ENCODE measurements around the gene TSPAN31.
"Not testable (repeated sequence)": the region's sequence is repeated elsewhere in the genome, so short reads cannot be mapped to it uniquely, and the experiment has no call there.

Gene TSPAN31, protein sequence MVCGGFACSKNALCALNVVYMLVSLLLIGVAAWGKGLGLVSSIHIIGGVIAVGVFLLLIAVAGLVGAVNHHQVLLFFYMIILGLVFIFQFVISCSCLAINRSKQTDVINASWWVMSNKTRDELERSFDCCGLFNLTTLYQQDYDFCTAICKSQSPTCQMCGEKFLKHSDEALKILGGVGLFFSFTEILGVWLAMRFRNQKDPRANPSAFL

GRCh38 chr12:57744777-57745484 is at the start of gene TSPAN31:
Gene TSPAN31 (plus strand): TSS chr12:57745039. CDS start chr12:57745155, 116 bp downstream.
- FAIRE-seq: no peak

DNA sequence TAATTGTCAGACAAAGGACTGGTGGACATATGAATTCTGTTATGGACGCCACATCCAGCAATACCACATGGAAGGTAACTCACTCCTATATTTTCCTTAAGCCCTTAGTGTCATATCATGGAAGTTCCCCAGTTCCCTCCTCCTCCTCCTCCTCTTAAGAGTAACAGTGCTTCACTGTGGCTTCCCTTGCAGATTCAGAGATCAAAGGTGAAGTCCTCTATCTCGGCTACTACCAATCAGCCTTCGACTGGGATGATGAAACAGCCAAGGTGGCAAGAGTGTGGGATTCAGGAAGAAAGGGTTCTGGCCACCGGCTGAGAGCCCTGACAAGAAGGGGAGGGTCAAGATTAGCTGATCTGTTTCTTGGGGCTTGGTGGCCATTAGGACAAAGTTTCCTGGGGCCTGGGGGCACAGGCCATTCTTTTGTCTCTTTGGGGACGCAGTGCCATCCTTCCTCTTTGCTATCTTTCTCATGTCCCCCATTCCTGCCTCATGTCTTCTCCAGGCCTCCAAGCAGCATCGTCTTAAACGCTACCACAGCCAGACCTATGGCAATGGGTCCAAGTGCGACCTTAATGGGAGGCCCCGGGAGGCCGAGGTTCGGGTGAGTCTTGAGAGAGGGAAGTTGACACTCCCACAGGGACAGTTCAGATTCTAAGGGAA is 48.9 kb upstream of the TSPAN31 start:
- FAIRE-seq: no peak

GRCh38 chr12:57697076-57697475 is 47.8 kb upstream of the TSPAN31 start:
- no peak for FAIRE-seq

DNA sequence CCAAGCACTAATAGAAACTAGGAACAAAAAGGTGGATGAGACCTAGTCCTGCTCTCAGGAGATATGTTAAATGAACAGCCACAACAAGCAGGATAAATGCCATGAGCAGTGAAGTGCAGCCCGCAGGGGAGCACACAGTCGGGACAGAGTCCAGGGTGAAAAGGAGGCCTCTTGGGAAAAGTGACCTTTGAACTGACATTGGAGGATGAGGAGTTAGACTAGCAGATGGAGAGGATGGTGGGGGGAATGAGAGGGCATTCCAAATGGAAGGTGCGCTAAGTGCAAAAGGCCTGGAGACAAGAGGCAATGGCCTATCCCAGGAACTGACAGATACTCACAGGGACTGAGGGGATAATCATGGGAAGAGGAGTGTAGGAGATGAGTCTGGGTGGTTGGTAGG is 46.4 kb upstream of the TSPAN31 start:
- no peak for FAIRE-seq

- no peak for FAIRE-seq
These were observed 44.5 kb upstream of the TSPAN31 start for GRCh38 chr12:57700317-57700716.

DNA sequence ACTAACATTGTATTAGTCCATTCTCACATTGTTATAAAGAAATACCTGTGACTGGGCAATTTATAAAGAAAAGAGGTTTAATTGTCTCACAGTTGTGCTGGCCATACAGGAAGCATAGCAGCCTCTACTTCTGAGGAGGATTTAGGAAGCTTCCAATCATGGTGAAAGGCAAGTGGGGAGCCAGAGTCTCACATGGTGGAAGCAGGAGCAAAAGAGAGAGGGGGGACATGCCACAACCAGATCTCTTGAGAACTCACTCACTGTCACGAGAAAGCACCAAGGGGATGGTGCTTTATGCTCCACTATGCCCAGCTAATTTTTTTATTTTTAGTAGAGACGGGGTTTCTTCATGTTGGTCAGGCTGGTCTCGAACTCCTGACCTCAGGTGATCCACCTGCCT is 37.6 kb upstream of the TSPAN31 start:
- FAIRE-seq: no peak

GRCh38 chr12:57708296-57708695 is 36.5 kb upstream of the TSPAN31 start:
- no peak for FAIRE-seq

DNA sequence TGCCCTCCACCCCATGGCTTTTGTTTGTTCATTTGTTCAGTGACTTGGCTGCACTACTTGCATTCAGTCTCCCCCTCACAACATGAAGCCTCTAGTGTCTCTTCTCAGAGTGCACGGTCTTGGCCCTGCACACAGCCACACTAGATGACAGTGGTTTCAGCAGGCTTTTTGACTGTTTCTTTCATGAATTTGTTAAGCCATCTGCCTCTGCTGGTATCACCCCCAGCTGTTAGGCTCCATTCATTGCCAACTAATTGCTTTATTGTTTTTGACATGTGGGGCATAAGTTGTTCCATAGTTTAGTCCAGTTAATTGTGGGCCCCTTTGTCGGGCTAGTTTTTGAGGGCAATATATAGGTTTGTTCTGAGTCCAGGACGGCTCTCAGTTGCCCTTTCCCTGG is 32.1 kb upstream of the TSPAN31 start:
- FAIRE-seq: no peak

DNA sequence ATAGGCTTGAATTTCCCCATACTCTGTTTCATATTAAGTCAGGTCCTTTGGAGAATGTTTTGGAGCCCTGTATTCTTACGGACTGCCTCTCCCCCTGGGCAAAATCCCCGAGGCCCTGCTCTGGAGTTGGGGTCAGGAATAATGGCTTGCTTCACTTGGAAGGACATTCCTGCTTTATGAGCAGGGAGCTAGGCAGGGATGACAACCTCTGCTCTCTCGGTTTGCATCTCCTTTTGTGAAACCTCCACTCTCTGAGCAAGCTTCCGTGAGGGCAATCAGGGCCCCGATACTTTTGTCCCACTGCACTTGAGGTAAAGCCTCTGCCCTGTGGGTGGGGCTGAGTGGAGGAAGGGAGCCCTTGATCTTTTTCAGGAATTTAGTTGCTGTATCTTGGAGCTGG is 31.6 kb upstream of the TSPAN31 start:
- FAIRE-seq: no peak

- not testable (repeated sequence) for FAIRE-seq
These were observed 29.6 kb upstream of the TSPAN31 start for GRCh38 chr12:57715036-57715748.

DNA sequence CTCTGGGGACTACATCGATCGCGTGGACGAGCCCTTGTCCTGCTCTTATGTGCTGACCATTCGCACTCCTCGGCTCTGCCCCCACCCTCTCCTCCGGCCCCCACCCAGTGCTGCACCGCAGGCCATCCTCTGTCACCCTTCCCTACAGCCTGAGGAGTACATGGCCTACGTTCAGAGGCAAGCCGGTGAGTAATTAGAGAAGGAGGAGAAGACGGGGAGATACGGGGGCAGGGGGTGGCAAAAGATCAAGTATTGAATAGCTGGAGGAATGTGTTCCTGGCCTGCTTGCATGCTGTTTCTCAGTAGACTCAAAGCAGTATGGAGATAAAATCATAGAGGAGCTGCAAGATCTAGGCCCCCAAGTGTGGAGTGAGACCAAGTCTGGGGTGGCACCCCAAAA is 29.1 kb upstream of the TSPAN31 start:
- FAIRE-seq: no peak

- FAIRE-seq: no peak
These were observed 28.5 kb upstream of the TSPAN31 start for GRCh38 chr12:57716305-57716704.

DNA sequence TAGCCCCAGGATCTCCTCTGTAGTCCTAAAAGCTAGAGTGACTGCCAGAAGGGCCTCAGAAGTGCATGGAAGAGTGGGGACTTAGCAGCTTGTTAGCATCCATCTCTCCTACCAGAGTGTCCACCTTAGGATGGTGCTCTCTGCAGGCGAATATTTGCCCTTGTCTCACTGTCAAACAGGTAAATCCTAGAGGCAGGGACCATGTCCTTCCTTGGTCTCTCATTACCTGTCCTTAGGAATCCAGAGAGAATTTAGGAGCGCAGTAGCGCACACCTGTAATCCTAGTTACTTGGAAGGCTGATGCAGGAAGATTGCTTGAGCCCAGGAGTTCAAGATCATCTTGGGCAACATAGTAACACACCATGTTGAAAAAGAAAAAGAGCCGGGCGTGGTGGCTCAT is 27.7 kb upstream of the TSPAN31 start:
- no peak for FAIRE-seq

GRCh38 chr12:57717846-57718640 is 26.8 kb upstream of the TSPAN31 start:
- FAIRE-seq: no peak

DNA sequence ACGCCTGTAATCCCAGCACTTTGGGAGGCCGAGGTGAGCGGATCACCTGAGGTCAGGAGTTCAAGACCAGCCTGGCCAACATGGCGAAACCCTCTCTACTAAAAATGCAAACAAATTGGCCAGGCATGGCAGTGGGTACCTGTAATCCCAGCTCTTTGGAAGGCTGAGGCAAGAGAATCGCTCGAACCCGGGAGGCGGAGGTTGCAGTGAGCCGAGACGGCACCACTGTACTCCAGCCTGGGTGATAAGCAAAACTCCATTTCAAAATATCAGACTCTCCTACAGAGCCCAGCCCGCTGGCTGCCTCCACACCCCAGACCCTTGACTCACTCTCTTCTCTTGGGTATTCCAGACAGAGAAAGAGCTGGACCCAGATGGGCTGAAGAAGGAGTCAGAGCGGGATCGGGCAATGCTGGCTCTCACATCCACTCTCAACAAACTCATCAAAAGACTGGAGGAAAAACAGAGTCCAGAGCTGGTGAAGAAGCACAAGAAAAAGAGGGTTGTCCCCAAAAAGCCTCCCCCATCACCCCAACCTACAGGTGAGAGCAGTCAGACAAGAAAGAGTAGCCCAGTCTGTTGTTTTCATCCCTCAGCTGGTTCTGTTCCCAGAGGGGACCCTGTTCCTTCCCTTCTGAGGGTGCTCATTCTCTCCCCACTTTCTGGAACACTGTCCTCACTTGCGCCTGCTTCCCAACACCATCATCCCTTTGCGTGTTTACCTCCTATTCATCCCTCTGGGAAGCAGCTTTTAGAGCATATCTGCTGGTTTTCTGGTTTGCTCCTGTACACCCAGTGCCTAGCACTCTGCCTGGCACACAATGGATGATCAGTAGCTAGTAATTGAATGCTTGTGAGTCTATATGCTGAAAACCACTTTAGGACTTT is 26.0 kb upstream of the TSPAN31 start:
- FAIRE-seq: no peak

DNA sequence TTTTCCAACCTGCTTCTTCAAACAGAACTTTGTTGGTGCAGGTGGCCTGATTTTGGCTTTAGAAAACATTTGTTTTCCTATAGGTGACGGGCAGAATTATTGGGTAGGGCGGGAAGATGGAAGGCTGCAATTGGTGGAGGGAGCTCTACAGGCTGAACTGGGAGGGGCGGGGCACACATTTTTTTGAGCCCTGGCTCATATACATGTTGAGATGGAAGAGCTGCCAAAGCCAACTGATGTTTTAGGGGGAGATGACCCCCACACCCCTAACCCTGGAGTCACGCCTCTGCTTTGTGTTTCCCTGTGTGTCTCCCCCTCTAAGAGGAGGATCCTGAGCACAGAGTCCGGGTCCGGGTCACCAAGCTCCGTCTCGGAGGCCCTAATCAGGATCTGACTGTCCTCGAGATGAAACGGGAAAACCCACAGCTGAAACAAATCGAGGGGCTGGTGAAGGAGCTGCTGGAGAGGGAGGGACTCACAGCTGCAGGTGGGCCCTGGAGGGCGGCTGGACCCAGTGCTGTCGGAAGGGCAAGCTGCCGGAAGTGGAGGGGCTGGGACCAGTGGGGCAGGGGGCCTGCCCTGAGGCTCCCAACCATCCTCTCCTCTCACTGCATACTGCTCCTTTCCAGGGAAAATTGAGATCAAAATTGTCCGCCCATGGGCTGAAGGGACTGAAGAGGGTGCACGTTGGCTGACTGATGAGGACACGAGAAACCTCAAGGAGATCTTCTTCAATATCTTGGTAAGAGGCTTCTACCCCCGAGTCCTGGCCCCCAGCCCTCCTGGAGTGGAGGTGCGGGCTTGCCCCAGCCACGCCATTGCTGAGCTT is 24.8 kb upstream of the TSPAN31 start:
- no peak for FAIRE-seq

- FAIRE-seq: no peak
These were observed 23.9 kb upstream of the TSPAN31 start for GRCh38 chr12:57720606-57721595.

DNA sequence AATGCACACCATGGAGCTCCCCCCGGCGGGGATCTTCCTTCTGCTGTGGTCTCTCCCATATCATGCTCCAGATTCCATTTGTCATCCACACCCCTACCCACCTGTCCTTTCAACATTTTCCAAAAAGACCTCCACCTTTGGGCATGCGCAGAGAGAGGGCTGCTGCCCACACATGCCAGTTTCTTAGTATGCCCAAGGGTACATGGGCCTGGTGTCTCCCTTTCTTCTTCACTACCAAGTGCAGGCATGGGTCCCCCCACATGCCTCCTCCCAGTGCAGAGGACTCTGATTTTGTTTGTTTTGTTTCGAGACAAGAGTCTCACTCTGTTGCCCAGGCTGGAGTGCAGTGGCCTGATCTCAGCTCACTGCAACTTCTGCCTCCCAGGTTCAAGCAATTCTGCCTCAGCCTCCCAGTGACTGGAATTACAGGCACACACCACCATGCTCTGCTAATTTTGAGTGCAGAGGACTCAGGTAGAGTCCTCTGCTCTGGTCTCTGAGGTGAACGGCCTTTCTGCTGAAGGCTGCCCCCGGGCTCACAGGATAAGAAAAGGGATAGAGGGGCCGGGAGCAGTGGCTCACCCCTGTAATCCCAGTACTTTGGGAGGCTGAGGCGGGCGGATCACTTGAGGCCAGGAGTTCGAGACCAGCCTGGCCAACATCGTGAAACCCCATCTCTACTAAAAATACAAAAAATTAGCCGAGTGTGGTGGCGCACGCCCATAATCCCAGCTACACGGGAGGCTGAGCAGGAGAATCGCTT is 22.8 kb upstream of the TSPAN31 start:
- FAIRE-seq: not testable (repeated sequence)
